Liver (tissue), 9 donors: ENCODE measurements around the gene FRMD4B. TPM values are rescaled to one million over a fixed set of nuclear protein-coding genes. Genes with fewer than 3 reads are reported as not detected.

Experiments used
- DNase-seq: peaks from one replicate; pipeline ENCODE4 v3.0.0-alpha.2; 2017; ENCODE audit warnings: low spot score
- H3K27ac ChIP-seq, 2 donors: one replicate each; pipeline ENCODE4 v1.7.0; 2013; ENCODE audit warnings: inconsistent platforms in 2 of 2, low read length in 2 of 2, control low read depth in 1 of 2, low read depth in 1 of 2, mild to moderate bottlenecking in 1 of 2
- H3K27me3 ChIP-seq, 4 donors: one replicate each; pipeline versions ENCODE4 v1.6.1 to v1.7.0; 2013; ENCODE audit warnings: low read length in 3 of 4, inconsistent platforms in 1 of 4, mild to moderate bottlenecking in 1 of 4, moderate library complexity in 1 of 4; ENCODE audit not compliant: control insufficient read depth in 4 of 4, insufficient read depth in 4 of 4
- H3K36me3 ChIP-seq, 4 donors: one replicate each; pipeline versions ENCODE4 v1.6.1 to v1.7.0; 2013; ENCODE audit warnings: low read length in 3 of 4, mild to moderate bottlenecking in 3 of 4, low read depth in 1 of 4, moderate library complexity in 1 of 4; ENCODE audit not compliant: control insufficient read depth in 4 of 4, insufficient read depth in 3 of 4
- H3K4me1 ChIP-seq, 4 donors: one replicate each; pipeline versions ENCODE4 v1.6.1 to v1.7.0; 2013; ENCODE audit warnings: low read length in 3 of 4, mild to moderate bottlenecking in 3 of 4, moderate library complexity in 1 of 4; ENCODE audit not compliant: control insufficient read depth in 4 of 4, insufficient read depth in 4 of 4
- H3K4me3 ChIP-seq, 3 donors: one replicate each; pipeline versions ENCODE4 v1.6.1 to v1.7.0; 2013; ENCODE audit warnings: low read length in 3 of 3, control low read depth in 1 of 3, low read depth in 1 of 3, mild to moderate bottlenecking in 1 of 3
- H3K9ac ChIP-seq, 2 donors: one replicate each; pipeline ENCODE4 v1.7.0; 2013; ENCODE audit warnings: low read length in 2 of 2, mild to moderate bottlenecking in 2 of 2, moderate library complexity in 2 of 2, control low read depth in 1 of 2, low read depth in 1 of 2
- H3K9me3 ChIP-seq, 4 donors: one replicate each; pipeline versions ENCODE4 v1.6.1 to v1.7.0; 2013; ENCODE audit warnings: low read length in 3 of 4; ENCODE audit not compliant: control insufficient read depth in 4 of 4
- EGR1 ChIP-seq, 2 donors: IDR thresholded peaks; 2 replicates each; pipeline ENCODE4 v1.6.1; 2016 to 2018; ENCODE audit warnings: antibody characterized with exemption in 2 of 2, low read depth in 2 of 2
- FOXA1 ChIP-seq: IDR thresholded peaks from 2 replicates; pipeline ENCODE4 v1.6.1; 2016; ENCODE audit warnings: antibody characterized with exemption
- FOXA2 ChIP-seq: IDR thresholded peaks from 2 replicates; pipeline ENCODE4 v1.6.1; 2016; ENCODE audit warnings: antibody characterized with exemption
- GABPA ChIP-seq, 2 donors: IDR thresholded peaks in 1 of 2; conservative IDR thresholded peaks in 1 of 2; 2 replicates each; pipeline ENCODE4 v1.6.1; 2016; ENCODE audit warnings: antibody characterized with exemption in 2 of 2, mild to moderate bottlenecking in 1 of 2, moderate library complexity in 1 of 2
- HNF4A ChIP-seq, 2 donors: conservative IDR thresholded peaks; 2 replicates each; pipeline ENCODE4 v1.6.1; 2016; ENCODE audit warnings: antibody characterized with exemption in 2 of 2, mild to moderate bottlenecking in 2 of 2
- HNF4G ChIP-seq: IDR thresholded peaks from 2 replicates; pipeline ENCODE4 v1.6.1; 2016; ENCODE audit warnings: antibody characterized with exemption
- JUND ChIP-seq, 2 donors: IDR thresholded peaks; 2 replicates each; pipeline ENCODE4 v1.6.1; 2016; ENCODE audit warnings: antibody characterized with exemption in 2 of 2
- RAD21 ChIP-seq, 2 donors: IDR thresholded peaks; 2 replicates each; pipeline ENCODE4 v1.6.1; 2016; ENCODE audit warnings: antibody characterized with exemption in 2 of 2, mild to moderate bottlenecking in 2 of 2
- RXRA ChIP-seq, 2 donors: IDR thresholded peaks; 2 replicates each; pipeline ENCODE4 v1.6.1; 2017 to 2018; ENCODE audit warnings: antibody characterized with exemption in 2 of 2, mild to moderate bottlenecking in 1 of 2
- SP1 ChIP-seq: IDR thresholded peaks from 2 replicates; pipeline ENCODE4 v1.6.1; 2018; ENCODE audit warnings: antibody characterized with exemption, mild to moderate bottlenecking
- YY1 ChIP-seq: IDR thresholded peaks from 2 replicates; pipeline ENCODE4 v1.6.1; 2016; ENCODE audit warnings: antibody characterized with exemption, mild to moderate bottlenecking
- WGBS: extraction: QIAGEN DNeasy Blood & Tissue Kit; methylation state at CpG from one replicate; pipeline ENCODE4 v1.1.7; 2013; 5-methylcytosine and 5-hydroxymethylcytosine counted together
- polyA plus RNA-seq, 2 donors: library from polyadenylated mRNA; stranded (reverse) in 1 of 2; unstranded in 1 of 2; fragments of 200-250 nt in 1 of 2; fragments of >200 nt in 1 of 2; fragmentation: Nextera tagmentation in 1 of 2; extraction: Ambion mirVana in 1 of 2; gene quantifications; one replicate each; pipeline versions ENCODE4 v1.2.1 to v1.2.3, GENCODE V29; 2013 to 2015
- total RNA-seq, 2 donors: library from RNA; depleted of rRNA; stranded (reverse); fragments of >200 nt; gene quantifications; one replicate each; pipeline ENCODE4 v1.2.3, GENCODE V29; 2014
- TF ChIP-seq, protein P1 (sequence below): IDR thresholded peaks from 2 replicates; pipeline ENCODE4 v1.6.1; 2016; ENCODE audit warnings: antibody characterized with exemption, mild to moderate bottlenecking
- TF ChIP-seq, protein P2 (sequence below): IDR thresholded peaks from 2 replicates; pipeline ENCODE4 v1.6.1; 2016; ENCODE audit warnings: antibody characterized with exemption
- TF ChIP-seq, protein P3 (sequence below): IDR thresholded peaks from 2 replicates; pipeline ENCODE4 v1.6.1; 2016; ENCODE audit warnings: antibody characterized with exemption
- donor health status: healthy.
- donor health status: healthy.
- donor health status: healthy.
- donor health status: healthy.
- donor health status: healthy.

The FRMD4B gene
- total and polyA plus RNA-seq, 4 donors, result 7.3 to 22.6 (median 15.0) TPM

DNA sequence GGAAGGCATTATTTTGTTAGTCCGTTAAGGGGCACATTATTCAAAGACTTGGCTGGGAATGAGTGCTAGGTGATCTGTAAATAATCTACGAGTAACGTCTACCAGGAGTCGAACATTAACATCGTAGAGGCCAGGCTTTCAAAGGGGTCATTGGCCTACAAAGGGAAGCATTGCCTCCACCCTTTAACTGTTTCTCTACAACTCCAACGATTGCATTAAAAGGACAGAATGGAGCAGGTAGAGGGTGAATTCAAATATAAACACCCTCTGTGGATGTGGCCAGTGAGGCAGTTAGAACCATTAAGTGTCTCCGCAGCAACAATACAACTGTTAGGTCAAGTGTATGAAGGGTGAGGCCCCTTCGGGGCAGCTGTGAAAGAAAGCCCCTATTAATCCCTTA lies 137.5 kb downstream of the FRMD4B start (continued):
- TF ChIP-seq, protein P1, sequence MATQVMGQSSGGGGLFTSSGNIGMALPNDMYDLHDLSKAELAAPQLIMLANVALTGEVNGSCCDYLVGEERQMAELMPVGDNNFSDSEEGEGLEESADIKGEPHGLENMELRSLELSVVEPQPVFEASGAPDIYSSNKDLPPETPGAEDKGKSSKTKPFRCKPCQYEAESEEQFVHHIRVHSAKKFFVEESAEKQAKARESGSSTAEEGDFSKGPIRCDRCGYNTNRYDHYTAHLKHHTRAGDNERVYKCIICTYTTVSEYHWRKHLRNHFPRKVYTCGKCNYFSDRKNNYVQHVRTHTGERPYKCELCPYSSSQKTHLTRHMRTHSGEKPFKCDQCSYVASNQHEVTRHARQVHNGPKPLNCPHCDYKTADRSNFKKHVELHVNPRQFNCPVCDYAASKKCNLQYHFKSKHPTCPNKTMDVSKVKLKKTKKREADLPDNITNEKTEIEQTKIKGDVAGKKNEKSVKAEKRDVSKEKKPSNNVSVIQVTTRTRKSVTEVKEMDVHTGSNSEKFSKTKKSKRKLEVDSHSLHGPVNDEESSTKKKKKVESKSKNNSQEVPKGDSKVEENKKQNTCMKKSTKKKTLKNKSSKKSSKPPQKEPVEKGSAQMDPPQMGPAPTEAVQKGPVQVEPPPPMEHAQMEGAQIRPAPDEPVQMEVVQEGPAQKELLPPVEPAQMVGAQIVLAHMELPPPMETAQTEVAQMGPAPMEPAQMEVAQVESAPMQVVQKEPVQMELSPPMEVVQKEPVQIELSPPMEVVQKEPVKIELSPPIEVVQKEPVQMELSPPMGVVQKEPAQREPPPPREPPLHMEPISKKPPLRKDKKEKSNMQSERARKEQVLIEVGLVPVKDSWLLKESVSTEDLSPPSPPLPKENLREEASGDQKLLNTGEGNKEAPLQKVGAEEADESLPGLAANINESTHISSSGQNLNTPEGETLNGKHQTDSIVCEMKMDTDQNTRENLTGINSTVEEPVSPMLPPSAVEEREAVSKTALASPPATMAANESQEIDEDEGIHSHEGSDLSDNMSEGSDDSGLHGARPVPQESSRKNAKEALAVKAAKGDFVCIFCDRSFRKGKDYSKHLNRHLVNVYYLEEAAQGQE, result no peak

DNA sequence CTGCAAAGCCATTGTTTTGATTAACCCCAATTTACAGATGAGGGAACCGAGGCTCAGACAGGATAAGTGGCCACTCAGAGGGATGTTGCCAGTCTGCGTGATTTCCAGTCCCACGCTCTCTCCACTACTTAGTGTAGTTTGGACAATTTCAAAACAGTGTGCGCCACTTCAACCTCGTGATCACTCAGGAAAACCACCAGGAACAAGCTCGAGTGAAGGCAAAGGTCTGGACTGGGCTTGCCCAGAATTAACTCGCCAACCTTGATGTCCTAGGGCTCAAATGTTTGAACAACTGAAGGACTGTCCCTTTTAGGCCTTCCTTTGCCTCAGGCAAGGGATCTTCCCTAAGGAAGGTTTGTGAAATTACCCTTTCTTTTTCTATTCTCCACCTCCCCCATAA lies 139.3 kb downstream of the FRMD4B start:
- DNase-seq, result no peak
- TF ChIP-seq FOXA2 (no peak), RXRA (IDR thresholded peaks at IDR 0.05) (peak in 1 of 2 donors; percentile 76), EGR1 (IDR thresholded peaks at IDR 0.05; ENCODE audit: low read depth in 2 of 2) (no peak), SP1 (peak; percentile 47), FOXA1 (no peak), YY1 (peak; percentile 43), RAD21 (IDR thresholded peaks at IDR 0.05) (peak; percentile 19), GABPA (IDR thresholded peaks at IDR 0.05 in 1 of 2, conservative IDR thresholded peaks at IDR 0.05 in 1 of 2) (peak in 1 of 2 donors; percentile 16), HNF4A (conservative IDR thresholded peaks at IDR 0.05) (peak; percentile 50 to 84), JUND (IDR thresholded peaks at IDR 0.05) (no peak), HNF4G (peak; percentile 5)
- TF ChIP-seq, protein P2, sequence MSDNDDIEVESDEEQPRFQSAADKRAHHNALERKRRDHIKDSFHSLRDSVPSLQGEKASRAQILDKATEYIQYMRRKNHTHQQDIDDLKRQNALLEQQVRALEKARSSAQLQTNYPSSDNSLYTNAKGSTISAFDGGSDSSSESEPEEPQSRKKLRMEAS, result peak; percentile 63
- TF ChIP-seq, protein P1, result peak; percentile 39
- TF ChIP-seq, protein P3, sequence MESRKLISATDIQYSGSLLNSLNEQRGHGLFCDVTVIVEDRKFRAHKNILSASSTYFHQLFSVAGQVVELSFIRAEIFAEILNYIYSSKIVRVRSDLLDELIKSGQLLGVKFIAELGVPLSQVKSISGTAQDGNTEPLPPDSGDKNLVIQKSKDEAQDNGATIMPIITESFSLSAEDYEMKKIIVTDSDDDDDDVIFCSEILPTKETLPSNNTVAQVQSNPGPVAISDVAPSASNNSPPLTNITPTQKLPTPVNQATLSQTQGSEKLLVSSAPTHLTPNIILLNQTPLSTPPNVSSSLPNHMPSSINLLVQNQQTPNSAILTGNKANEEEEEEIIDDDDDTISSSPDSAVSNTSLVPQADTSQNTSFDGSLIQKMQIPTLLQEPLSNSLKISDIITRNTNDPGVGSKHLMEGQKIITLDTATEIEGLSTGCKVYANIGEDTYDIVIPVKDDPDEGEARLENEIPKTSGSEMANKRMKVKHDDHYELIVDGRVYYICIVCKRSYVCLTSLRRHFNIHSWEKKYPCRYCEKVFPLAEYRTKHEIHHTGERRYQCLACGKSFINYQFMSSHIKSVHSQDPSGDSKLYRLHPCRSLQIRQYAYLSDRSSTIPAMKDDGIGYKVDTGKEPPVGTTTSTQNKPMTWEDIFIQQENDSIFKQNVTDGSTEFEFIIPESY, result peak; percentile 68
- H3K9ac ChIP-seq, result no peak overlapping the region
- no peak overlapping the region for H3K4me3 ChIP-seq
- 39% methylated on average over 7 of the region's 7 CpGs for WGBS
- H3K9me3 ChIP-seq, result no peaks in the 10 kb centered on the region
- H3K36me3 ChIP-seq, result peaks cover 0 to 1% (median 0%) of the 10 kb centered on the region in 4 donors
- H3K27ac ChIP-seq, result peak overlapping the region; percentile 48 to 64
- H3K4me1 ChIP-seq, result peaks cover 5 to 36% (median 22%) of the 10 kb centered on the region in 4 donors
- no peaks in the 10 kb centered on the region for H3K27me3 ChIP-seq
